Esophagus squamous epithelium (tissue), 5 donors: ENCODE measurements around the gene KAT7. TPM values are rescaled to one million over a fixed set of nuclear protein-coding genes. Genes with fewer than 3 reads are reported as not detected.

Experiments used
- DNase-seq: peaks from one replicate; lab custom pipeline; 2025; lab: John Stamatoyannopoulos, UW
- H3K27ac ChIP-seq, 4 donors: fragments of 200-600 bp; sonication (generic); one replicate each; pipeline ENCODE4 v1.5.1; 2016 to 2019; ENCODE audit warnings: mild to moderate bottlenecking in 1 of 4
- H3K27me3 ChIP-seq, 4 donors: fragments of 200-600 bp; sonication (generic); 1 replicate in 3 of 4; 2 replicates in 1 of 4; pipeline versions ENCODE4 v1.5.1 to v1.6.0; 2017 to 2021; ENCODE audit warnings: antibody characterized with exemption in 1 of 4
- H3K36me3 ChIP-seq, 3 donors: fragments of 200-600 bp; sonication (generic); one replicate each; pipeline ENCODE4 v1.5.1; 2016 to 2019
- H3K4me1 ChIP-seq, 3 donors: fragments of 200-600 bp; sonication (generic); one replicate each; pipeline ENCODE4 v1.5.1; 2017 to 2019
- H3K4me3 ChIP-seq, 4 donors: fragments of 200-600 bp; sonication (generic); 1 replicate in 3 of 4; 2 replicates in 1 of 4; pipeline ENCODE4 v1.5.1; 2016 to 2019; ENCODE audit warnings: mild to moderate bottlenecking in 2 of 4, moderate library complexity in 1 of 4
- H3K9me3 ChIP-seq, 3 donors: fragments of 200-600 bp; sonication (generic); one replicate each; pipeline ENCODE4 v1.5.1; 2016 to 2019
- CTCF ChIP-seq, 6 experiments: fragments of 450-650 bp in 4 of 6; fragments of 200-600 bp in 2 of 6; sonication (generic) in 2 of 6; IDR thresholded peaks; one replicate each; pipeline ENCODE4 v1.5.1; 2016 to 2019; ENCODE audit warnings: antibody characterized with exemption in 6 of 6, mild to moderate bottlenecking in 4 of 6, moderate library complexity in 4 of 6
- POLR2A ChIP-seq, 4 donors: fragments of 450-650 bp; IDR thresholded peaks; one replicate each; pipeline ENCODE4 v1.6.1; 2017; ENCODE audit warnings: antibody characterized with exemption in 4 of 4, mild to moderate bottlenecking in 4 of 4, moderate library complexity in 3 of 4
- WGBS, 2 donors: methylation state at CpG; one replicate each; pipeline ENCODE4 v1.1.5; 2018; 5-methylcytosine and 5-hydroxymethylcytosine counted together
- intact Hi-C: fragments of 100-400 bp; cut with DNase I; formaldehyde crosslinking; loops from one replicate; pipeline ENCODE4 v1.15.0; 2022
- total RNA-seq, 4 donors: library from RNA; depleted of rRNA; stranded (reverse); fragments of >200 nt; gene quantifications; one replicate each; pipeline ENCODE4 v1.1.0, GENCODE V29; 2016
- donor health status: DM: yes; HTN: yes; CAD: no.

The KAT7 gene
- total RNA-seq, 4 donors from 2014 or later, result 22.6 to 32.6 (median 26.6) TPM

DNA sequence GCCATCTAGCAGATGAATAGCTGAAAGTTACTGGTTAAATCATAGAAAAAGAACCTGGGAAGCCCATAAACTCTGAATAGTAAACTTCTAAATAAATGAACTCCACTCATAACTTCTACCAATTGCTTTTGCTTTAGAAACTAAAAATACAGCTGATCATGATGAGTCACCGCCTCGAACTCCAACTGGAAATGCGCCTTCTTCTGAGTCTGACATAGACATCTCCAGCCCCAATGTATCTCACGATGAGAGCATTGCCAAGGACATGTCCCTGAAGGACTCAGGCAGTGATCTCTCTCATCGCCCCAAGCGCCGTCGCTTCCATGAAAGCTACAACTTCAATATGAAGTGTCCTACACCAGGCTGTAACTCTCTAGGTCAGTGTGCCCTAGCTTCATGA is 9.7 kb downstream of the KAT7 start:
- Histone ChIP-seq H3K27ac (no peak overlapping the region), H3K9me3 (no peaks in the 10 kb centered on the region), H3K27me3 (no peaks in the 10 kb centered on the region), H3K4me3 (no peak overlapping the region), H3K4me1 (peaks cover 0 to 16% (median 0%) of the 10 kb centered on the region in 3 donors), H3K36me3 (peaks cover 17 to 100% (median 22%) of the 10 kb centered on the region in 3 donors)
- WGBS, 2 donors, result 73 to 90% methylated on average over 8 of the region's 8 CpGs
- intact Hi-C loops, result no loop called here
- no peak for DNase-seq
- no peak for TF ChIP-seq CTCF (IDR thresholded peaks at IDR 0.05)
- no peak for TF ChIP-seq POLR2A (IDR thresholded peaks at IDR 0.05)

DNA sequence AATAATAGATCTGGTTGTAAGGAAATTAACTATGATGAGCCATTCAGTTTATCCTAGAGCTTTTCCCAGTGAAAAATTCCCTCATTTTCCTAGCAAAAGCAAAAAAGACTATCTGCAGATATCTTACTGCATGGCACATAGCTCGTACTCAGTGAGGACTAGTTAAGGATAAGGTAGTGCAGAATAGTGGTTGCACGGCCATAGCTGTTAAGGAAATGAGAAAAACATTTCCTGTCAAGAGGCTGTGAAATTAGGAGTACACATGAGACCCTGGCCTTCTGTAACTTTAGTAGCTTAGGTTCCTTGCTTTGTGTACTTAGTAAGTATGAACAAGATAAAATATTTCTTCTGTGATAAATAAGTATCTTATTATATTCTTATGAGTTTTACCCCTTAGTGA is 10.3 kb downstream of the KAT7 start:
- H3K4me3 ChIP-seq, result no peak overlapping the region
- H3K9me3 ChIP-seq, result no peaks in the 10 kb centered on the region
- WGBS, 2 donors, result 84 to 88% methylated on average over 2 of the region's 2 CpGs
- TF ChIP-seq CTCF (IDR thresholded peaks at IDR 0.05) (no peak), POLR2A (IDR thresholded peaks at IDR 0.05) (no peak)
- intact Hi-C loops, result no loop called here
- H3K27me3 ChIP-seq, result no peaks in the 10 kb centered on the region
- no peak for DNase-seq
- H3K36me3 ChIP-seq, result peaks cover 17 to 100% (median 22%) of the 10 kb centered on the region in 3 donors
- no peak overlapping the region for H3K27ac ChIP-seq
- peaks cover 0 to 11% (median 0%) of the 10 kb centered on the region in 3 donors for H3K4me1 ChIP-seq

DNA sequence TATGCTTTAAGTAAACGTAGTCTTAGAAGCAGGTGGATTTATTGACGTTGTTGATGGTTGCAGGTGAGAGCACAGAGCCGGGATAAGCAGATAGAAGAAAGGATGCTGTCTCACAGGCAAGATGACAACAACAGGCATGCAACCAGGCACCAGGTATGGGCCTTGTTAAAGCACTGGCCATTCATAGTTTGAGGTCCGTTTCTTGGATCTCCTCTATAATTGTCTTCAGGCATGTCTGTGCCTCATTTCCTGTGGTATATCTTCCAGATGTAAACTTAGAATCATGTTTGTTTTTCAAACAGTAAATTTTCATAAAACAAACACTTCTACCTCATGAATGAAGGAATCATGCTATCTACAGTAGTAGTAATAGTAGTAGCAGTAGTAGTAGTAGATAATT is 20.6 kb downstream of the KAT7 start:
- H3K4me1 ChIP-seq, result peaks cover 0 to 7% (median 0%) of the 10 kb centered on the region in 3 donors
- H3K27ac ChIP-seq, result no peak overlapping the region
- DNase-seq, result no peak
- 73 to 80% methylated on average over 4 of the region's 4 CpGs for WGBS, 2 donors
- TF ChIP-seq CTCF (IDR thresholded peaks at IDR 0.05) (no peak), POLR2A (IDR thresholded peaks at IDR 0.05) (no peak)
- H3K4me3 ChIP-seq, result no peak overlapping the region
- H3K27me3 ChIP-seq, result no peaks in the 10 kb centered on the region
- intact Hi-C loops, result no loop called here
- H3K36me3 ChIP-seq, result peaks cover 0 to 99% (median 35%) of the 10 kb centered on the region in 3 donors
- no peaks in the 10 kb centered on the region for H3K9me3 ChIP-seq

GRCh38 chr17:49814781-49815529 is 26.5 kb downstream of the KAT7 start:
- 51 to 54% methylated on average over 4 of the region's 4 CpGs for WGBS, 2 donors
- Histone ChIP-seq H3K27me3 (no peaks in the 10 kb centered on the region), H3K36me3 (peaks cover 0 to 87% (median 28%) of the 10 kb centered on the region in 3 donors), H3K4me3 (peak overlapping the region in 1 of 4 donors; percentile 2), H3K9me3 (no peaks in the 10 kb centered on the region), H3K27ac (peak overlapping the region; percentile 52 to 82 (median 70)), H3K4me1 (peaks cover 21 to 64% (median 25%) of the 10 kb centered on the region in 3 donors)
- no peak for DNase-seq
- intact Hi-C loops, result no loop called here
- no peak for TF ChIP-seq CTCF (IDR thresholded peaks at IDR 0.05)
- TF ChIP-seq POLR2A (IDR thresholded peaks at IDR 0.05), result no peak

GRCh38 chr17:49815761-49816281 is 27.3 kb downstream of the KAT7 start:
- H3K27me3 ChIP-seq, result no peaks in the 10 kb centered on the region
- peaks cover 21 to 72% (median 32%) of the 10 kb centered on the region in 3 donors for H3K4me1 ChIP-seq
- 16 to 38% methylated on average over 9 of the region's 9 CpGs for WGBS, 2 donors
- no peak for DNase-seq
- H3K4me3 ChIP-seq, result peak overlapping the region in 1 of 4 donors; percentile 2
- H3K36me3 ChIP-seq, result peaks cover 0 to 82% (median 22%) of the 10 kb centered on the region in 3 donors
- no peaks in the 10 kb centered on the region for H3K9me3 ChIP-seq
- TF ChIP-seq POLR2A (IDR thresholded peaks at IDR 0.05) (no peak), CTCF (IDR thresholded peaks at IDR 0.05) (no peak)
- H3K27ac ChIP-seq, result peak overlapping the region; percentile 52 to 82 (median 70)
- intact Hi-C loops, result no loop called here
